Measurements from ENCODE around the gene MSMO1.

MSMO1 gene

DNA sequence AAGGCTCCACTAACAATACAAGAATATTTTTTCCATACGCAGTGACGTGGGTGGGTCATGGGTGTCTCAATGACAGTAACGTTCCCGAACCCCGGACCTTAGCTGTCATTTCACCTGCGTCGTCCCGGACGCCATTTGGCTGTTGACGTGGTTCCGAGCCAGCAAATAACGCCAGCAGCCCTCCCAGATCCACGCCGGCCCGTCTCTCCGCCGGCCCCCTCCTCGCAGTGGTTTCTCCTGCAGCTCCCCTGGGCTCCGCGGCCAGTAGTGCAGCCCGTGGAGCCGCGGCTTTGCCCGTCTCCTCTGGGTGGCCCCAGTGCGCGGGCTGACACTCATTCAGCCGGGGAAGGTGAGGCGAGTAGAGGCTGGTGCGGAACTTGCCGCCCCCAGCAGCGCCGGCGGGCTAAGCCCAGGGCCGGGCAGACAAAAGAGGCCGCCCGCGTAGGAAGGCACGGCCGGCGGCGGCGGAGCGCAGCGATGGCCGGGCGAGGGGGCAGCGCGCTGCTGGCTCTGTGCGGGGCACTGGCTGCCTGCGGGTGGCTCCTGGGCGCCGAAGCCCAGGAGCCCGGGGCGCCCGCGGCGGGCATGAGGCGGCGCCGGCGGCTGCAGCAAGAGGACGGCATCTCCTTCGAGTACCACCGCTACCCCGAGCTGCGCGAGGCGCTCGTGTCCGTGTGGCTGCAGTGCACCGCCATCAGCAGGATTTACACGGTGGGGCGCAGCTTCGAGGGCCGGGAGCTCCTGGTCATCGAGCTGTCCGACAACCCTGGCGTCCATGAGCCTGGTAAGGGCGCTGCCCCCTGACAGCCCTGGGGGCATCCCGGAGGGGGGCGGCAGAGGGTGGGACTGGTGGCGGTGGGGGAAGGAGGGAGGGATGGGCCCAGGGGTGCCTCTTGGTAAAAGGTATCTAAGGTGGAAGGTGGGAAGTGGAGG lies 51.5 kb downstream of the MSMO1 start, which contains the start of gene CPE:
Gene CPE (plus strand): TSS at position 264 of the 933 bp plus-strand sequence. CDS start 214 bp downstream, at position 478.
- Mint-ChIP-seq H3K9me3 (no peaks in the 10 kb centered on the region), H3K36me3 (ENCODE audit: low read depth) (no peaks in the 10 kb centered on the region), H3K27ac (peak within 1 kb of the TSS; percentile 85 to 91 (median 91)), H3K4me3 (peak within 1 kb of the TSS; percentile 93 to 96 (median 94)), H3K4me1 (peaks cover 34% of the 10 kb centered on the region), H3K27me3 (ENCODE audit: low read depth) (peaks cover 14% of the 10 kb centered on the region)
- TF ChIP-seq, protein P1, sequence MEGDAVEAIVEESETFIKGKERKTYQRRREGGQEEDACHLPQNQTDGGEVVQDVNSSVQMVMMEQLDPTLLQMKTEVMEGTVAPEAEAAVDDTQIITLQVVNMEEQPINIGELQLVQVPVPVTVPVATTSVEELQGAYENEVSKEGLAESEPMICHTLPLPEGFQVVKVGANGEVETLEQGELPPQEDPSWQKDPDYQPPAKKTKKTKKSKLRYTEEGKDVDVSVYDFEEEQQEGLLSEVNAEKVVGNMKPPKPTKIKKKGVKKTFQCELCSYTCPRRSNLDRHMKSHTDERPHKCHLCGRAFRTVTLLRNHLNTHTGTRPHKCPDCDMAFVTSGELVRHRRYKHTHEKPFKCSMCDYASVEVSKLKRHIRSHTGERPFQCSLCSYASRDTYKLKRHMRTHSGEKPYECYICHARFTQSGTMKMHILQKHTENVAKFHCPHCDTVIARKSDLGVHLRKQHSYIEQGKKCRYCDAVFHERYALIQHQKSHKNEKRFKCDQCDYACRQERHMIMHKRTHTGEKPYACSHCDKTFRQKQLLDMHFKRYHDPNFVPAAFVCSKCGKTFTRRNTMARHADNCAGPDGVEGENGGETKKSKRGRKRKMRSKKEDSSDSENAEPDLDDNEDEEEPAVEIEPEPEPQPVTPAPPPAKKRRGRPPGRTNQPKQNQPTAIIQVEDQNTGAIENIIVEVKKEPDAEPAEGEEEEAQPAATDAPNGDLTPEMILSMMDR (IDR thresholded peaks at IDR 0.05; ENCODE audit: unreplicated experiment in 3 of 3): peak; percentile 52 to 61 (median 54)

DNA sequence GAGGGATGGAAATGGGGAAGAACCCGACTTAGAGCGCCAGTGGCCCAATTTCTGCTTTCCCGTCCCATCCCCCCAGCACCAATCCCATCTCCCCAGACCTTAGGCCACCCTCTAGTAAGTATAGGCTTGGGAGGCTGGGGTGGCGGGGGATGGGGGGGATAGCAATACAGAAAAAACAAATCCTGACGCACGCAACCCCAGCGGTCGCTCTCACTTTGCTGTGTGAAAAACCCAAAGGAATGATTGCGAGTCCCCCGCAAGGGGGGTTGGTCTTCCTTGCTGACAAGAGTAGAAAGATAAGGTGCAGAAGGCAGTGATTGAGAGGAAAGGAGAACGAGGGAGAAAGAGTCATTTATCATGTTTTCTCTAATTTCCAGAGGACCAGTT lies 52.2 kb downstream of the MSMO1 start:
- Mint-ChIP-seq H3K27me3 (ENCODE audit: low read depth) (peaks cover 14% of the 10 kb centered on the region), H3K36me3 (ENCODE audit: low read depth) (no peaks in the 10 kb centered on the region), H3K4me1 (peaks cover 41% of the 10 kb centered on the region), H3K9me3 (no peaks in the 10 kb centered on the region), H3K27ac (peak overlapping the region; percentile 69 to 88 (median 75)), H3K4me3 (peak overlapping the region; percentile 78 to 91 (median 87))
- TF ChIP-seq, protein P1 (IDR thresholded peaks at IDR 0.05; ENCODE audit: unreplicated experiment in 3 of 3): no peak

DNA sequence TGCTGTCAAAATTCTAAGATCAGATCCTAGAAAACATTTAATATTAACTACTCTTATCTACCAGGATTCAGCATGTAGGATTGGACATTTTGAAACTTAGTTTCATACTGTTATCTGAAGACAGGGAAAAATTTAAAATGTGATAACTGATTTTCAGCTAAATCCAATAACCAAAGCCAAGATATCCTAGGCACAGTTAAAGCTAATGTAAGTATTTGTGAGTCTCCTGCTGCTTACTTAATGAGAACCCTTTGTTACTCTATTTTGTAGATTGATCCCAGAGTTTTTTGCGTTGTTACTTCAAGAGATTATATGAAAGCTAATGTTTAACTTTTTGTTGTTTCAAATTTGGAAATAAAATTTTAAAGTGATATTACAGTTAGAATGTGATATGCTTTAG lies 53.3 kb downstream of the MSMO1 start:
- Mint-ChIP-seq H3K4me3 (peak overlapping the region; percentile 78 to 91 (median 87)), H3K27ac (peak overlapping the region in 2 of 3 experiments; percentile 75 to 88), H3K27me3 (ENCODE audit: low read depth) (peaks cover 11% of the 10 kb centered on the region), H3K4me1 (peaks cover 50% of the 10 kb centered on the region), H3K36me3 (ENCODE audit: low read depth) (no peaks in the 10 kb centered on the region), H3K9me3 (no peaks in the 10 kb centered on the region)
- TF ChIP-seq, protein P1 (IDR thresholded peaks at IDR 0.05; ENCODE audit: unreplicated experiment in 3 of 3): no peak

DNA sequence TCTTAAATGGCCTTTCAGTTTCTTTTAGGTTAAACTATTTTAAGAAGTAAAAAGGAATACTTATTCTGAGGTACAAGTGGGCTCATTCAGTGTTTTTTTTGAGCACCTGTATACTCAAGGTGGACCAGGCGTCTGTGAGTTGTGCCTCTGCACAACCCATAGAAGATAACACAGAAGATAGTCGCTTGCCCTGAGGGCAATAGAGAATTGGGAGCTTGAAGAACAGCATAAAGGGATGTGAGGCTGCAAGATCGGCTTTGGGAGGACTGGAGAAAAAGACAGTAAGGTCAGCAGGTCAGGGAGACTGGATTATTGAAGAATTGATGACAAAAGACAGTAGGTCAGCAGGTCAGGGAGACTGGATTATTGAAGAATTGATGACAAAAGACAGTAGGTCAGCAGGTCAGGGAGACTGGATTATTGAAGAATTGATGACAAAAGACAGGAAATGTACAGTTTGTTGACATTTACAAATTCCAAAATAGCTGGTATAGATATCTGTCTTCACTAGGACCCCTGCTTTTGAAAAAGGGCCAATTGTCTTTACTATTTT lies 54.4 kb downstream of the MSMO1 start:
- H3K4me1 Mint-ChIP-seq: peaks cover 60% of the 10 kb centered on the region
- H3K27me3 Mint-ChIP-seq (ENCODE audit: low read depth): peaks cover 11% of the 10 kb centered on the region
- H3K9me3 Mint-ChIP-seq: no peaks in the 10 kb centered on the region
- no peaks in the 10 kb centered on the region for H3K36me3 Mint-ChIP-seq (ENCODE audit: low read depth)
- peak overlapping the region in 2 of 3 experiments; percentile 26 to 28 for H3K4me3 Mint-ChIP-seq
- H3K27ac Mint-ChIP-seq: peak overlapping the region in 2 of 3 experiments; percentile 94 to 99
- TF ChIP-seq, protein P1 (IDR thresholded peaks at IDR 0.05; ENCODE audit: unreplicated experiment in 3 of 3): no peak

DNA sequence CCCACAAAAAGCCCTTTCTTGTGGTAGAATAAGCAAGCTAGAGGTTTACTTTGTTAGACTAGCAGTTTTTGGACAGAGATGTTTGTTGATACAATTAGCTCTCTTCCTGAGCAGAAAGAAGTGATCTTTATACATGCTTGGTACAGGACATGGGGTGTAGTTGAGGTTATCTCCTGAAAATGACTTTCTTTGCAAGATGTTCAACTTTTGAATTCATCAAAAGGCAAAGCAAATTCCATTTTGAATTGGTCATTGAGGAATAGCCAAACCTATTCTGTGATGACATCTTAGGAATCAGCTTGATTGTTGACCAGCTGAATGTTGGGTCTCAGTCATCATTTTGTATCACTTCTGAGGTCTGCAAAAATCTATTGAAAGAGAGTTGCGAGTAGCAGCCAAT lies 55.2 kb downstream of the MSMO1 start:
- peaks cover 11% of the 10 kb centered on the region for H3K27me3 Mint-ChIP-seq (ENCODE audit: low read depth)
- no peaks in the 10 kb centered on the region for H3K9me3 Mint-ChIP-seq
- TF ChIP-seq, protein P1 (IDR thresholded peaks at IDR 0.05; ENCODE audit: unreplicated experiment in 3 of 3): no peak
- H3K4me1 Mint-ChIP-seq: peaks cover 62% of the 10 kb centered on the region
- peak overlapping the region in 2 of 3 experiments; percentile 16 to 29 for H3K4me3 Mint-ChIP-seq
- H3K27ac Mint-ChIP-seq: peak overlapping the region; percentile 94 to 99 (median 95)
- no peaks in the 10 kb centered on the region for H3K36me3 Mint-ChIP-seq (ENCODE audit: low read depth)
